GM10266 (cell line): ENCODE data around the gene GNAO1.
"Not testable (repeated sequence)": the region's sequence is repeated elsewhere in the genome, so short reads cannot be mapped to it uniquely, and the experiment has no call there.

Experiments used
- DNase-seq: peaks from one replicate; pipeline ENCODE4 v3.0.0; 2012; ENCODE audit errors: extremely low spot score
- CTCF ChIP-seq: IDR thresholded peaks from 2 replicates; pipeline ENCODE4 v1.5.1; 2012; ENCODE audit warnings: mild to moderate bottlenecking, low read depth; ENCODE audit not compliant: control insufficient read depth, insufficient read depth; ENCODE audit errors: missing control alignments

Gene GNAO1

GRCh38 chr16:56370875-56371659, 179.8 kb downstream of the GNAO1 start:
- DNase-seq: no peak
- TF ChIP-seq CTCF: no peak

GRCh38 chr16:56371660-56371937, 180.3 kb downstream of the GNAO1 start:
- no peak for DNase-seq
- no peak for TF ChIP-seq CTCF

- TF ChIP-seq CTCF: no peak
Observed at GRCh38 chr16:56372013-56372634, 180.8 kb downstream of the GNAO1 start.

GRCh38 chr16:56373003-56373402, 181.7 kb downstream of the GNAO1 start:
- TF ChIP-seq CTCF: no peak
- no peak for DNase-seq

More at GRCh38 chr16:56372013-56372634, 180.8 kb downstream of the GNAO1 start:
- no peak for DNase-seq

GRCh38 chr16:56375792-56376191, 184.5 kb downstream of the GNAO1 start:
- not testable (repeated sequence) for DNase-seq

GRCh38 chr16:56379044-56379443, 187.8 kb downstream of the GNAO1 start:
- DNase-seq: not testable (repeated sequence)

- DNase-seq: not testable (repeated sequence)
Observed at GRCh38 chr16:56380778-56381485, 189.6 kb downstream of the GNAO1 start.

- DNase-seq: no peak
- no peak for TF ChIP-seq CTCF
Observed at GRCh38 chr16:56382459-56382858, 191.2 kb downstream of the GNAO1 start.
